Lower leg skin (tissue), 3 donors: ENCODE results near the gene CC2D2A.

Experiments used
- CTCF ChIP-seq, 3 donors: fragments of 450-650 bp; IDR thresholded peaks; one replicate each; pipeline ENCODE4 v1.5.1; 2016; ENCODE audit warnings: antibody characterized with exemption in 3 of 3, mild to moderate bottlenecking in 3 of 3, moderate library complexity in 2 of 3
- POLR2A ChIP-seq, 2 donors: fragments of 450-650 bp; IDR thresholded peaks; one replicate each; pipeline ENCODE4 v1.6.1; 2016 to 2017; ENCODE audit warnings: antibody characterized with exemption in 2 of 2, mild to moderate bottlenecking in 1 of 2, moderate library complexity in 1 of 2

GRCh38 chr4:15636818-15637217 is 167.1 kb downstream of the CC2D2A start:
- no peak for TF ChIP-seq CTCF (IDR thresholded peaks at IDR 0.05)
- TF ChIP-seq POLR2A (IDR thresholded peaks at IDR 0.05): no peak
